GM21576 (cell line): ENCODE results near the gene KCNK1.
A peak's percentile ranks its signal among the peaks of the same experiment; 100 is the strongest.

Source experiments
- ATAC-seq: cut with Tn5 transposase; IDR thresholded peaks from one replicate; pipeline ENCODE4 v1.9.1; 2021; ENCODE audit warnings: mild to moderate bottlenecking, moderate library complexity; ENCODE audit not compliant: unreplicated experiment

The KCNK1 gene

DNA sequence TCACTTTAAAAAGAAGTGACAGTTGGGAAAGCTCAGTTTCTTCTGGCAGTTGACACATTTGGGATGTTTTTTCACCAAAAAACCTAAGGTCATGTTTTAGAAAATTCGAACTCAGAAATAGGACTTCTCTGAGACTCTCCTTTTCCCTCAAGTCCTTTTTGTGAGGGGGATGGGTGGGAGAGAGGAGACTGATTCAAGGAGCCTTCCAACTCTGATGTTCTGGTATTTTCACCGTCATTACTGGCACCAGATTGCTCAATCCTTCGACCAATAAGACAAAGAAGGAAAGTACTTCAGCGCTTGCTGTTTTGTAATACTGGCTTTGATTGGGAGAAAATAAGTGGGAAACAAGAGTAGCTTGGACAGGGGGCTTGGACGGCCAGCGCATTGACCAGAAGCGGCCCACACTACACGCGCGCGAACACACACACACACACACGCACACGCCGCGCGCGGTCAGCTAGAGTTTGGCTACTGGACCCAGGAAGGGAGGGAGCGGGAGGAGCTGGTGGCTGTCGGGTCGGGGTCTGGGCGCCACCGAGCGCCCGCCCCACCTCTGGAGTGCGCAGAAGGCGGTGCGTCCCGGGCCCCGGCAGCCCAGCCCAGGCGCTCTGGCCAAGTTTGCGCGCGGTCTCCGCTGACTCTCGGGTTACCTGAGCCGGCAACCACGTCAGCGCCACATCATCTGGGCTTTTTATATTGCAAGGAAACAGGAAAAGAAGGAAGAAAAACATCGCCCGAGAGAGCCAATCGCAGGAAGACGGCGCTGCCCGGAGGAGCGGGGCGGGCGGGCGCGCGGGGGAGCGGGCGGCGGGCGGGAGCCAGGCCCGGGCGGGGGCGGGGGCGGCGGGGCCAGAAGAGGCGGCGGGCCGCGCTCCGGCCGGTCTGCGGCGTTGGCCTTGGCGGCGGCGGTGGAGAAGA is at the start of gene KCNK1:
TSS of gene KCNK1 (plus strand) at position 855 of the 921 bp plus-strand sequence. CDS start at position 921, 66 bp downstream.
- peak; percentile 11 for ATAC-seq

DNA sequence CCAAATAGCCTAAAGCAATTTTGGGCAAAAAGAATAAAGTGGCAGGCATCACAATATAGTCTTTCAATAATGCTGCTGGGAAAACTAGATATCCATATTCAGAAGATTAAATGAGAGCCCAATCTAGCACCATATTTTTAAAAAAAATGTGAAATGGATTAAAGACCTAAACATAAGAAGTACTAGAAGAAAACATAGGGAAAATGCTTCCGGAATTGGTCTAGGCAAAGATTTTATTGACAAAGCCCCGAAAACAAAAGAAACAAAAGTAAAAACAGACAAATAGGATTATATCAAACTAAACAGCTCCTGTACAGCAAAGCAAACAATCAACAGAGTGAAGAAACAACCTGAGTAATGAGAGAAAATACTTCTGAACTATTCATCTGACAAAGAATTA is 48.6 kb upstream of the KCNK1 start:
- ATAC-seq, result no peak

DNA sequence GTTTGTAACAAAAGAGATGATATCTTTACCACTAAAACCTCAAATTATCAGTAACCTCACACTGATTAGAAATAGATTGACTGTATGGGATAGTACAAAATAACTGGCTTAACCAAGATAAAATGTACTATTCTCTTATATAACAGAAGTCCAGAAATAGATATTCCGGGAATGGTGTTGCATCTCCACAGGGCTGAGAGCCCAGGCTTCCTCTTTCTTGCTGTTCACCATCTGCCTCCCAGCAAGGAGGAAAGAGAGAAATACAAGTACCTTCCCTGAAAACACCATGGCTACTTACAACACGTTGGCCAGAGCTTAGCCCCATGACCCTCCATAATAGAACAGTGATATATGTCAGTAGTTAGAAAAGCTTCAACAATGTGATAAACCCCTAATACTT is 47.0 kb upstream of the KCNK1 start:
- ATAC-seq, result no peak

DNA sequence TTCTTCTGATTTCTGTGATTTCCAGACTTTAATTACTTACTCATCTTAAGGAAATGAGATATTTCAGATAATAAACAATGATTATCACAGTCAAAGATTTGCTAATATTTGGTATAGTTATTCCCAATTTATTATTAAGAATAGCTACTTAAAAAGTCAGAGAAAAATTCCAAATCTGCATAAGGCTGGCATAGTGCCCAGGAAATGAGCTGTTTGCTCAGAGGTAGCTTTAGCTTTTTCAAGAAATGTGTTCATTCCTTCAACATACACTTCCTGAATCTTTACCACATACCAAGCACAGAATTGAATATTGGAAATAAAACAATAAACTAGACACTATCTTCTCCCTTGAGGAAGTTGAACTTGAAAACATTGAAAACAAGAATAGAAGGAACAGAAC is 44.3 kb upstream of the KCNK1 start:
- no peak for ATAC-seq

DNA sequence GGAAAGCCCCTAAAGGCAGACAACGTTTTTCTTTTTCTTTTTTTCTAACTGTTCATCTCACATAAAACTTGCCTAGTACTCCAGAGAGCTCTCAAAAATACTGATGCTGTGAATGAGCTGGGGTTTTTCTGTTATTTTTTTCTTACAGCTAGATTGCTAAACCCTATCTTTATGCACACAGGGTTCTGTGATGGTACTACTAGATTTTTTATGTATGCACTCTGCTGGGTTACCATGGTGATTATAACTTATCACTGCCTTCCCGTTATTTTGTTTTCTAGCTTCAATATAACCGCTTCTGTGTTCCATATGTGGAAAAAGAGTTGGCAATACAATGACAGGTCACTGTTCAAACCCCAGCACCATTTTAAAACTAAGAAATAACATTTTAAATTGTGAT is 43.7 kb upstream of the KCNK1 start:
- no peak for ATAC-seq

DNA sequence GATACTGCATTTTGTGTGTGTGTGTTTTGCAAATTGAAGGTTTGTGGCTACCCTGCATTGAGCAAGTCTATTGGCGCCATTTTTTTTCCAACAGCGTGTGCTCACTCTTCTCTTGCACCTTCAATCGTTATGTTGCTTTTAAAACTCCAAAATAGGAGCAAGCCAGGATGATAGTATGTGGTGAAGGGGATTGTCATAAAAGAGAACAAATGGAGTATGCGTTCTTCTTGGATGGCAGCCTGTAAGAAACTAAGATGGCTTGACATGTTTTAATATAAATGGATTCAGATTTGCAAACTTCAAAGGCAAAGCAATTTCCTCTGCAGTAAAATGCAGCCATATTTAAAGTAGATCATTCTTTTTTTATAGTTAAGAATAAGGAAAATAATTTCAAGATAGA is 43.2 kb upstream of the KCNK1 start:
- no peak for ATAC-seq

DNA sequence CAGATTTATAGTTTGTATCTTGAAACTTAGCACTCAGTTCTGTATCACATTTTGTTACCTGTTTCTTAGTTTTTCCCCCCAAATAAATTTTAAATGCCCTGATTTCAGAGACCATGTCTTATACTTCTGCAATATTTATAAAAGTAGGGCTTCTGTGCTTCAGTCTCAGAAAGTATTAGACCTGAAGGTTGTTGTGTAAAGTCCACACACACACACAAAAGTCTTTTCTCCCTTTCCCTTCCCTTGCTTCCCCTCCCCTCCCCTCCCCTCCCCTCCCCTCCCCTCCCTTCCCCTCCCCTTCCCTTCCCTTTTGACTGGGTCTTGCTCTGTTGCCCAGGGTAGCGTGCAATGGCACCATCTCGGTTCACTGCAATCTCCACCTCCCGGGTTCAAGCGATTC is 41.0 kb upstream of the KCNK1 start:
- ATAC-seq, result no peak

DNA sequence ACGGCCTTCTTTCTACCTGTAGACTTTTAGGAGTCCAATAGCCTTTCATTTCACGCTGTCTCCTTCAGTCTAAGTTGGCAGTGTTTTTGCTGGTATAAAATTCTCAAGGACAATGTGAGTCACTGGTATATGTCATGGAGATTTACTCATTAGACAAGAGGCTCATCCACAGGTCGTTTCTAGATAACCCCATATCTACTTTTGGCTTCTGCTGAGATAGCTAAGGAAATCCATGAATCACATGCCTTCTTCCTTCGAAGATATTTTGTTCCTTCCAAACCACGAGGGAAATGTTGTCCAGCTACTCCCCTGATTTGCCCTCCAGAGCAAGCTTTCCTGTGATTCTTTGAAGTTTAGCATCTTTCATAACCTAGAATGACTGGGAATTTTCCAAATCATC is 38.5 kb upstream of the KCNK1 start:
- ATAC-seq, result no peak

DNA sequence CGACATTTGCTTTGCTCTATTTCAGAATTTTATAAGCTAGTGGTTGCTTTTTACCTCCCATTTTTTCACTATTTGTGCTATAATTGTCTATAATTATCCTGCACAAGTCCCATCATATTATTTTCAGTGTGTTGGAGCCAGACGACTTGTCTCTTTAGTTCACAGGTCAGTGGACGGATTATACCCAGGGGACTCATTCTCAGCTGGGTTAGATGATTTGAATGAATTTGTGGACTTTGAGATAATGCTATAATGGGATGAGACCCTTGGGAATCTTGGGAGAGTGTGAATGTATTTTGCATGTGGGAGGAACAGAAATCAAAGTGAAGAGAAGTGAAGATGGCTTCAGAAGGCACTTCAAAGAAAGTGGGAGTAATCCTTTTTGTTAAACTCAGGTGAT is 31.5 kb upstream of the KCNK1 start:
- ATAC-seq, result no peak

DNA sequence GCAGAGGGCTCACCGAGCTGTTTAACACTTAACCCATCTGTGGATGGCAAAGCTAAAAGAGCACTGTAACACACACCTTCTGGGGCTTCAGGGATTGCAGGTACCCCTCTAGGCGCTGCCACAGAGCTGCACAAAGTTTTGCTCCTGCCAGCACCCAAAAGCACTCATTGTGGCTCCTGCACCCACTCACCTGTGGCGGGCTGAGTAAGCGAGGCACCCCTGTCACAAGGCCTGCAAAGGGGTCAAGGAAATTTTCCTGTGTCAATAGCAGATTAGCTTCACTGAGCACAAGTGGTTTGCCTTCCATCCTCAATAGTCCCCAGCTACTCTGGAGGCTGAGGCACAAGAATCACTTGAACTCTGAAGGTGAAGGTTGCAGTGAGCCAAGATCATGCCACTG is 29.5 kb upstream of the KCNK1 start:
- ATAC-seq, result no peak

DNA sequence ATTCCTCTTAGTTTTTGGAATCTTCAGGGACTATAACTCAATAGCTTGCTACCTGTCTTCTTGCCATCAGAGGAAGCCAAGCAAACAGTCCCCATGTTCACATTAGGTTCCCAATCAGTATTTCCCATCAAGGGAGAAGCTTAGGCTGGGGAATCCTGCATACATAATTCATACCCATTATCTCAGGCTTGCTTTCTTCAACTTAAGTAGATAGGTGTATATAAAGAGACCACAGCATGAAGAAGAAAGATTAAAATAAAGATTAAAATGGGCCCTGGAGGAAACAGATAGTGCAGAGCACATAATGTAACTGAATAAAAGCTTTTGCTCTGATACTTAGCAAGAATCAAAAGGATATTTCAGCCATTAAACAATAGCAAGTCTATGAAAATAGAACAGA is 29.0 kb upstream of the KCNK1 start:
- ATAC-seq, result no peak

DNA sequence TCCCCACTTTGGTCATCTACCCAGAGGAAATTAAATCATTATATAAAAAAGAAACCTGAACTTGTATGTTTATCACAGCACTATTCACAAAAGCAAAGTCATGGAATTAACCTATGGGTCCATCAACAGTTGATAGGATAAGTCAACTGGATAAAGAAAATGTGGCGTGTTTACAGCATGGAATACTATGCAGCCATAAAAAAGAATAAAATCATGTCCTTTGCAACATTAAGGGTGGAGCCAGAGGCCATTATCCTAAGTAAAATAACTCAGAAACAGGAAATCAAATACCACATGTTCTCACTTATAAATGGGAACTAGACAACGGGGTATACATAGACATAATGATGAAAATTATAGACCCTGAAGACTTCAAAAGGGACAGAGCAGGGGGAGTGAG is 27.6 kb upstream of the KCNK1 start:
- ATAC-seq, result no peak

DNA sequence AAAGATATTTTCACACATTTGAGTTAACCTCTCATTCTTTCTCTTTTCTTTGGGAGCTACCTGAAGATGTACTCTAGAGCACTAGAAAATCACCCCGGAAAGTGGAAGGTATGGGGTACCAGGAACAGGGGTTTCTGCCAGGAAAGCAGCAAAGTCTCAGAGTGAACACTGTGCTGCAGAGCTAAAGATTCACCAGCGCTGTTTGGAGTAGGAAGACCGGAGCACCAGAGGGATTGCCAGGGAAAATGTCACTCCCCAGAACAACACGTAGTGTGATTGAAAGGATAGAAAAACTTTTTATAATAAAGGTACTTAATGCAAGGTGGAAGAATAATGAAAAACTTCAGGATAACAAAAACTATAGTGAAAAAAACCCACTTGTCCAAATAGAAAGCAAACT is 26.7 kb upstream of the KCNK1 start:
- no peak for ATAC-seq

DNA sequence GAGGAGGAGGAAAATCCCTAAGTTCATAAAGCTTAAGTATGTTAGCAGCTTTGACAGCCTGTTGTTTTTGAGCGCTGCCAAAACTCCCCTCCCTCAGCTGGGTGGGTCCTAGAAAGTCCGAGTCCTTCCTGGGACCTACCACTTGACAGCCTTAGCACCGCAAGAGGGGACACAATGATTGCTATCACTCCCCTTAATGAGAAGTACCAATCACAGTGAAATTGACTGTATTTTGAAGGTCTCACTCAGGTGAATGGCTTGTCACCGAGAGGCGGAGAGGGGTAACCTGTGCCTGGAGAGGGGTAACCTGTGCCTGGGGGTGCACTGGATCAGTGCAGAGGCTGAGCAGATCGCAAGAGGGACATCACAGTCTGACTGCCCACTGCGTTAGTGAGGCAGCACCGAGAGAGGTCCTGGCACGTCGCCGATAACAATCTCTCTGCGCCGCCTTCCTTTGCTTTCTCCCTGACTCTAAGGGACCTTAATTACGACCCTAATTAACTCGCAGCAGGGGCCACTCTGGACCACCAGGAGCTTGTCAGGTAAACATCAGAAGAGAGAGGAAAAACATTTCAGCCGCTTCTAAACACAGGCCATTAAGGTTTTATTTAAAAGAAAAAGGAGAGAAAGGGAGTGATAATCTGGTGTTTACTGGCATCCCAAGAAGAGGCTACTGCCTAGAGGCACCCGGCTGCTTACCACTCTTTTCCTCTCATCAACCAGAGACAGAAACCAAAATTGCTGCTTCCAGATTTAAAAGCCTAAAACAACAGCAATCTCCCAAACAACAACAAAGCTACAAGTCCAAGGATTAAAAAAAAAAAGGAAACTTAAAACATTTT is 25.7 kb upstream of the KCNK1 start:
- ATAC-seq, result no peak

DNA sequence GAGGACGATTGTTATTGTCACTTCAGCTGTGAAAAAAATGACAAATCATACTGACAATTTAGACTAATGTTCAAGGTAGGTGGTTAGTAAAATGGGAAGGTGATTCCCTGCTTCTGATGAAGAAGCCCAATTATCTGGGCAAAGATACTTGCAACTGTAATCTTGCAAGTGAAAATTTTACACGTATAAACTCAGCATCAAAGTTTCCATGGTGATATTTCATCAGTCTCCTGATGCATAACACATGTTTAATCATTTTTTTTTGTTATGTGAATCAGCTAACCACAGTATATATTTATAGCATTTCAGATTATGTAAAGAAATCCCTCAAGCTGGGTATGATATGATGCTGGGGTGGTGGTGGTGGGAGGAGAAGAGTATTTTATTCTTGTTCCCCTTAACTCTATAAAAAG is 16.4 kb upstream of the KCNK1 start:
- ATAC-seq, result no peak

DNA sequence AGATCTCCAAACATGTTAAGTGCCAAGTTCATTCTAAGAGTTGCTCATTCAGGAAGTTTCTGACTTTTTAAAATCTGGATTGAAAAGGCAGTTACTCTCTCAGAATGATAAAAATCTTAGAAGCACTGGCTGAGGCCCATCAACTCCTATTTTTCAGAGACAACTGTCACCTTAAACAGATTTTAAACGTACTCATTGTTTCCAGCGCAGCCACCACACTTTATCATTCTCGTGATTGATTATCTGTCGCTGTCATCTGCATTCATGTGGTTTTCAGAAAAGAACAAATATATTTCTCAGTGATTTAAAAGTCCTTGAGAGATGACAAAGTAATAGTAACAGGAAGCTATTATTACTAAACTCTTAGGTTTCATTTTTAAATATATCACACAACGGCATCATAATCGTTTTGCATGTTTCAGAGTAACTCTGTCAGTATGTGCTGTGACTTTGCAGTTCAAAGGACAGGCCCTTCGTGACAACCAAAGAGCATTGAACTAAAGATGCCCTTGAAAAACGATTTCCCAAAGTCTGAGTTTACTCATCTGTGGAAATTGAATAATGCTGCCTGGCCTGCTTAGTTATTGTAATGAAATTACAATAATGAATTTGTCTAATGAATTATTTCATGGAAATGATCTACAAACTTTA is 14.9 kb upstream of the KCNK1 start:
- ATAC-seq, result peak; percentile 88

DNA sequence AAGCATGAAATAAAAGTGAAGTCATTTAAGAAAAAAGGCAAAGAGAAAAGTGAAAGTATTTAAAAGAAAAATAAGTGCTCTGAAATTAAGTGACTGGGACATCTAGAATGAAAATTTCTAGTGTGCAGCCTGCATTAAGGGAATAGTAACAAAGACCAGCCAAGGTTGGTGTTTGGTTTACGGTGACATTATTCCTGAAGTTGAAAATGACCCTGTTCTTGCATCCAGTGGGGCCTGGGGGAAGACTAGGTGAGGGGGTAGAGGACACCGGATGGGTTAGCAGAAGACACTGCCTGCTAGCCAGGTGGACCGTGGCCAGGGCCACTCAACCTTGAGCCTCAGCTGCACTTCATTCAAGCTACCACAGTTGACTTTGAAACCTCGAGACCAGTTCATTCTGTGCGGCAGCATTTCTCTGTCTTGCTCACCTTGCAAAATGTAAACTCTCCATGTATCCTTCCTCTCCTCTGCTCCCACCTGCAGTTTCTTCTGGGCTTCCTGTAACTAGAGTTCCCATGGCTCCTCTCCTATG is 14.3 kb upstream of the KCNK1 start:
- ATAC-seq, result peak; percentile 65

DNA sequence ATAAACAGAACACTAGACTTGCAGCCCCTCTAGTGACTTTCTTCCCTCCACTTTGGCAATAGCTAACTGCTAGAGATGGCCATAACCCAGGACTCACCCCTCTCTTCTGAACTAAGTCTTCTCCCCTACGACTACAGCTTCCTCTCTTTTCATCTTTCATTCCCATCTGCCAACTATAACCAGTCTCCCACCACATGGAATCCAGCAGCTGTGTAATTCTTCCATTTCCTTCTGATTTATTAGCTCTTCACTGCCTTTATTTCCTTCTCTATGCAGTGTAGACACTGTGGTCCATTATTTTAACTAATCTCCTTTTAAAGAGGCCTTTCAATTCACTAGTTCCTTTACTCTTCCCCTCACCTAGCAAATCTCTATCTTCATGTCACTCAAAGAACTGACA is 13.4 kb upstream of the KCNK1 start:
- no peak for ATAC-seq

DNA sequence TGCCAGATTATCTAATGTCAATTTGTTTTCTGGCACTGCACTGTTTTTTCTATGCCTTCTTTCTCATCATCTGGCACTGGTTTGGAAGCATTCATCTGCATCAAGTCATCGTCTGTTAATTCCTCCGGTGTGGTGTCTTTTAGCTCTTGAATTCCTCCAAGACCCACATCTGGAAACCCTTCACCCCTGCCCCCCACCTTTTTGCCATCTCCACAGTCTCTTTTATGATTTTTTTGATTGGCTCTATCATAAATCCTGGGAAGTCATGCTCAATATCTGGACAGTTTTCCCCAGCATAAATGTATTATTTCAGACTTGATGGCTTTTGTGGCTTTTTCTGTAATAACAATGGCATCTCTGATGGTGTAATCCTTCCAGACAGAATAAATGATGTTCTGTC is 10.4 kb upstream of the KCNK1 start:
- no peak for ATAC-seq

DNA sequence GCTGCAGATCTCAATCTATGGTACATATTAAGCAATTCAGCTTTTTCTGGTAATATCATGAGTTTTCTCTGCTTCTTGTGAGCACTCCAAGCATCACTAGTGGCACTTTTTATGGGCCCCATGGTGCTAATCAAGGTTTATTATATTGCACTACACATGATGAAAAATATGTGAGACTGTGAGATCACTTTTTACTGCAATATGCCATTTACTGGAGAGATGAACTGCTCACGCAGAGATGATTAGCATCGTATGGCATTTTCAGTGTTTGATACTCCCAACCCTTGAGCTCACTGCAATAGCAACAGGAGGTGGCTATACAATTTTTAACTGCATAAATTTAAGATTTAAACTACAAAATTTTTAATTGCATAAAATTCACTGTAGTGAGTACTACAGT is 8.7 kb upstream of the KCNK1 start:
- no peak for ATAC-seq

DNA sequence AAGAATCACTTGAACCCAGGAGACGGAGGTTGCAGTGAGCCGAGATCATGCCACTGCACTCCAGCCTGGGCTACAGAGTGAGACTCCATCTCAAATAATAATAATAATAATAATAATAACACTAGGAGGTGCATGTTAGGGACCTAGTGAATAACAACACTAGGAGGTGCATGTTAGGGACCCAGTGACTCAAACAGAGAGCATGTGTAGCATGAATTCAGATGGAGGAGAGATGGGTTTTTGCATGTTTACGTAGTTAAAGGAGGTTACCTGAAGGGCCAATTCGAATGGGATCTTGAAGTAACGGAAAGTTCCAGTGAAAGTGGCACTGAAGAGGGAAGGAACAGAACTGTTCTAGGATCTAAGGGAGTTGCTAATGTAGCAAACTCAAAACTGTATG is 7.1 kb upstream of the KCNK1 start:
- no peak for ATAC-seq
